ENCODE results near the gene SMAGP.

The SMAGP gene

DNA sequence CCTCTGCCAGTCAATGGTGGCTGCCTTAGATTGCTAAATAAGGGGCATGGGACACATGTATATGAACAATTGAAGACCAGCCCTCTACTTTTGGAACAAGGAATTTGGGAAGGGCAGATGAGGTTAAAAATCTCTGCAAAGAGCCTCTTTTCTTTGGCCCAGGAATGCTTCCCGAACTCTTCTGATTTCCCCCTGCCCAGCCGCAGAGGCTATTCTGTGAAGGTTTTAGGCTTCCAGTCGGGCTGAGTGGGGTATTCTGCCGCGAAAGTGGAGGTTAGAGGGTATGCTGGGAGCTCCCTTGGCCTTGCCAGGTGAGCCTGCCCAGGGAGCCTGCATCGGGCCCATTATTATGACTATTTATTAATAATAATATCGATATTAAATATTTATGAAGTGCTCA, 53.6 kb downstream of the SMAGP start:
- Histone ChIP-seq H3K9me3 (ENCODE audit: control insufficient read depth, low read length) (no peaks in the 10 kb centered on the region), H3K4me3 (ENCODE audit: low read depth, low read length) (peak overlapping the region; percentile 78), H3K36me3 (ENCODE audit: control insufficient read depth, insufficient read depth, low read length) (no peaks in the 10 kb centered on the region), H3K79me2 (peaks cover 6% of the 10 kb centered on the region), H3K4me1 (peaks cover 4% of the 10 kb centered on the region), H3K27me3 (ENCODE audit: control insufficient read depth, insufficient read depth, low read length) (no peaks in the 10 kb centered on the region), H3K9ac (peak overlapping the region; percentile 9), H3K27ac (peak overlapping the region; percentile 93), H2AFZ (peak overlapping the region; percentile 98), H3K4me2 (ENCODE audit: low read length) (peak overlapping the region; percentile 99)
- TF ChIP-seq, protein P1, sequence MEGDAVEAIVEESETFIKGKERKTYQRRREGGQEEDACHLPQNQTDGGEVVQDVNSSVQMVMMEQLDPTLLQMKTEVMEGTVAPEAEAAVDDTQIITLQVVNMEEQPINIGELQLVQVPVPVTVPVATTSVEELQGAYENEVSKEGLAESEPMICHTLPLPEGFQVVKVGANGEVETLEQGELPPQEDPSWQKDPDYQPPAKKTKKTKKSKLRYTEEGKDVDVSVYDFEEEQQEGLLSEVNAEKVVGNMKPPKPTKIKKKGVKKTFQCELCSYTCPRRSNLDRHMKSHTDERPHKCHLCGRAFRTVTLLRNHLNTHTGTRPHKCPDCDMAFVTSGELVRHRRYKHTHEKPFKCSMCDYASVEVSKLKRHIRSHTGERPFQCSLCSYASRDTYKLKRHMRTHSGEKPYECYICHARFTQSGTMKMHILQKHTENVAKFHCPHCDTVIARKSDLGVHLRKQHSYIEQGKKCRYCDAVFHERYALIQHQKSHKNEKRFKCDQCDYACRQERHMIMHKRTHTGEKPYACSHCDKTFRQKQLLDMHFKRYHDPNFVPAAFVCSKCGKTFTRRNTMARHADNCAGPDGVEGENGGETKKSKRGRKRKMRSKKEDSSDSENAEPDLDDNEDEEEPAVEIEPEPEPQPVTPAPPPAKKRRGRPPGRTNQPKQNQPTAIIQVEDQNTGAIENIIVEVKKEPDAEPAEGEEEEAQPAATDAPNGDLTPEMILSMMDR (IDR thresholded peaks at IDR 0.05), result no peak

DNA sequence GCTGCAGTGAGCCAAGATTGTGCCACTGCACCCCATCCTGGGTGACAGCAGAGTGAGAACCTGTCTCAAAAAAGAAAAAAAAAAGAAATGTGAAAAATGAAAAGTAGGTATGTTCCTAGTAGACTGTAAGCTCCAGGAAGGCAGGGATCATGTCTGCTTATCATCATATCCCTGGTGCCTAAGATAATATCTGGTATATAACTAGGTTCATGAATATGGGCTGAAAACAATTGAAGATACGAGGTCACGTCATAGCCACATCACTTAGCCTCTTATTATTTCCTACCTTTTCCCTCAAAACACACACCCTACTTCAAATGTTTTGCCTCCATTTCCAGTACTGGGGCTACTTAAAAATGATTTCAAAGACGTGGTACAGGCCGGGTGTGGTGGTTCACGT, 55.3 kb downstream of the SMAGP start:
- no peak overlapping the region for H3K4me3 ChIP-seq (ENCODE audit: low read depth, low read length)
- H3K4me1 ChIP-seq, result peaks cover 4% of the 10 kb centered on the region
- H2AFZ ChIP-seq, result no peak overlapping the region
- H3K9me3 ChIP-seq (ENCODE audit: control insufficient read depth, low read length), result no peaks in the 10 kb centered on the region
- H3K79me2 ChIP-seq, result peaks cover 3% of the 10 kb centered on the region
- H3K36me3 ChIP-seq (ENCODE audit: control insufficient read depth, insufficient read depth, low read length), result no peaks in the 10 kb centered on the region
- TF ChIP-seq, protein P1 (IDR thresholded peaks at IDR 0.05), result no peak
- no peaks in the 10 kb centered on the region for H3K27me3 ChIP-seq (ENCODE audit: control insufficient read depth, insufficient read depth, low read length)
- no peak overlapping the region for H3K9ac ChIP-seq
- no peak overlapping the region for H3K4me2 ChIP-seq (ENCODE audit: low read length)
- H3K27ac ChIP-seq, result no peak overlapping the region

- H3K36me3 ChIP-seq (ENCODE audit: control insufficient read depth, insufficient read depth, low read length), result no peaks in the 10 kb centered on the region
- H3K9ac ChIP-seq, result no peak overlapping the region
- no peaks in the 10 kb centered on the region for H3K79me2 ChIP-seq
- H2AFZ ChIP-seq, result no peak overlapping the region
- no peaks in the 10 kb centered on the region for H3K4me1 ChIP-seq
- H3K4me3 ChIP-seq (ENCODE audit: low read depth, low read length), result no peak overlapping the region
- H3K4me2 ChIP-seq (ENCODE audit: low read length), result no peak overlapping the region
- no peak overlapping the region for H3K27ac ChIP-seq
- no peaks in the 10 kb centered on the region for H3K9me3 ChIP-seq (ENCODE audit: control insufficient read depth, low read length)
- TF ChIP-seq, protein P1 (IDR thresholded peaks at IDR 0.05), result no peak
- no peaks in the 10 kb centered on the region for H3K27me3 ChIP-seq (ENCODE audit: control insufficient read depth, insufficient read depth, low read length)
These were observed 59.4 kb downstream of the SMAGP start for GRCh38 chr12:51210690-51211395.

DNA sequence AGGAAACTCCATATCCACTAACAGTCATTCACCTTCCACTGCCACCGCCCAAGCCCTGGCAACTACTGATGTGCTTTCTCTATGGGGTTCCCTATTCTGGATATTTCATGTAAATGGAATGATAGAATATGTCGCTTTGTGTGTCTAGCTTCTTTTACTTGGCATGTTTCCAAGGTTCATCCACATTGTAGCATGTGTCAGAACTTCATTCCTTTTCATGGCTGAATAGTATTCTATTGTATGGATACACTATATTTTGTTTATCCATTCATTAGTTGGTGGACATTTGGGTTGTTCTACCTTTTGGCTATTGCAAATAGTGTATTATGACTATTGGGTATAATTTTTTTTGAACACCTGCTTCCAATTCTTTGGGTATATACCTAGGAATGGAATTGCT, 61.0 kb downstream of the SMAGP start:
- no peaks in the 10 kb centered on the region for H3K4me1 ChIP-seq
- no peak overlapping the region for H2AFZ ChIP-seq
- no peaks in the 10 kb centered on the region for H3K36me3 ChIP-seq (ENCODE audit: control insufficient read depth, insufficient read depth, low read length)
- H3K79me2 ChIP-seq, result no peaks in the 10 kb centered on the region
- TF ChIP-seq, protein P1 (IDR thresholded peaks at IDR 0.05), result no peak
- H3K9ac ChIP-seq, result no peak overlapping the region
- no peaks in the 10 kb centered on the region for H3K27me3 ChIP-seq (ENCODE audit: control insufficient read depth, insufficient read depth, low read length)
- H3K9me3 ChIP-seq (ENCODE audit: control insufficient read depth, low read length), result no peaks in the 10 kb centered on the region
- no peak overlapping the region for H3K27ac ChIP-seq
- no peak overlapping the region for H3K4me3 ChIP-seq (ENCODE audit: low read depth, low read length)
- H3K4me2 ChIP-seq (ENCODE audit: low read length), result no peak overlapping the region

All from parathyroid adenoma (tissue), 2 donors.